ENCODE measurements around the gene KLF3. TPM values are rescaled to one million over a fixed set of nuclear protein-coding genes. Genes with fewer than 3 reads are reported as not detected.
"Not testable (repeated sequence)": the region's sequence is repeated elsewhere in the genome, so short reads cannot be mapped to it uniquely, and the experiment has no call there.

KLF3 gene
- 77.8 TPM for total RNA-seq

DNA sequence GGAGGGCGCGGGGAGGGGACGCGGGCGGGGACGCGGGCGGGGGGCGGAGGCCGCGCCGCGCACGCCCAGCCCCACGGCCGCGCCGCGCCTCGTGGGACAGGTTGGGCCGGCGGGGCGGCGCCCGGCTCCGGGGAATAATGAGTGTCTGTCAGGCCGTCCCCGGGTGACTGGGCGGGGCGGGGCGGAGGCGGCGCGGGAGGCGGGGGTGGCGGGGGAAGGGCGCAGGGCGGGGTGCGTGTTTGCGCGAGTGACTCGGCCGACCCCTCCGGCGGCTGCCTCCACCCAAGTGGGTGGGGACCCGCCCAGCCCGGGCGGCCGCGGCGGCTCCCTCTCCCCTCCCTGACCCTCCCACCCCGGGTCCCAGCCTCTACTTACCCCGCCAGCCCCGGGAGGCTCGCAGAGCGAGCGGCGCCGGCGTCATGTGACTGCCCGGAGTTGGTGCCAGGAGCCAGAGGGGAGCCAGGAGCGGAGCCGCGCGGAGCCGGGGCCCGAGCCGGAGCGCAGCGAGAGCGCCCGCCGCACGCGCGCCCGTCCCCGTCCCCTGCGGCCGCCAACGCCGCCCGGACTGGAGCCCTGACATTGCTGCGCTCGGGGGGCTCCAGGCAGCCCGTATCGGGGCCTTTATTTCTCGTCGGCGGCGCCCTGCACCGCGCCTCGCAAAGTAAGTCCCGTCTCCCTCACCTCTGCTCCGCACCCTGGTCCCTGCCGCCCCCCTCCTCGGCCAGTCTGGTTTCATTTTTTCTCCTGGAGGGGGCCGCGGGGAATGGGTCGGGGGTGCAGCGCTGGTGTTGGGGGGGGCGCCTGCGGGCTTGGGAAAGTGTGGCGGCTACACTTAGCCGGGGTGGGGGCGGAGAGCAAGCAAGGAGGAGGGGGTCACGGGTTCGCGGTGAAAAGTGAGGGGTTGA is at the start of gene KLF3:
Gene KLF3 (plus strand): TSS at position 399 of the 905 bp plus-strand sequence. CDS start 16,427 bp downstream, outside the sequence.
- peak; percentile 88 for ATAC-seq

DNA sequence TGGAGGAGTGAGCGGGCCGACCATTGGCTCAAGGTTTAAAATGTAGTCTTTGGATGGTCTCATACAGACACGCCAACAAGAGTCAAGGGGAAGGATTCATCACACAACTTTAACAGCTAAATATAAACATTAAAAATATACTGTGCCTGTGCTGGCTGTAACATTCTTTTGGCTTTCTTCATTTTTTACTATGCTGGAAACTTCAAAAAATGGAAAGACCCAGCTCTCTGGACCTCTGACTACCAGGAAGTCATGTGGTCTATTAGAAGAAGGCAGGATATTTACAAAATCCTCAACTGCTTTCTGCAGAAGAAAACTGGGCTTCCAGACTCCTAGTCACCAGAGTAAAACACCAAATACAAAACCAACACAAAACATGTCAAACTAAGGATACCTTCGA is 49.8 kb upstream of the KLF3 start:
- no peak for ATAC-seq

DNA sequence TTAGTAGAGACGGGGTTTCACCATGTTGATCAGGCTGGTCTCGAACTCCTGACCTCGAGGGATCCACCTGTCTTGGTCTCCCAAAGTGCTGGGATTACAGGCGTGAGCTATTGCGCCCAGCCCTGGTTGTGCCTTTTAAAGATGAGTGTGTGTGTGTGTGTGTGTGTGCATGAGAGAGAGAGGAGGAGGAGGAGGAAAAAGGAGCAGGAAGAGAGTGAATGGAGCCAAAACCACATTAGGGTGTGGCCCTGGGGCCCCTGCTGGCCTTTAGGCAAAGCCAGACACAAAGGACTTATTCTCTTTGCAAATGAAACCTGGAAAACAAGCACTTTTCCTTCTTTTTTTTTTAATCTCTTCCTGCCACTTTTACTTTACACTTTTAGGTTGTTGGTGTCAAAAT is 48.2 kb upstream of the KLF3 start:
- peak; percentile 62 for ATAC-seq

DNA sequence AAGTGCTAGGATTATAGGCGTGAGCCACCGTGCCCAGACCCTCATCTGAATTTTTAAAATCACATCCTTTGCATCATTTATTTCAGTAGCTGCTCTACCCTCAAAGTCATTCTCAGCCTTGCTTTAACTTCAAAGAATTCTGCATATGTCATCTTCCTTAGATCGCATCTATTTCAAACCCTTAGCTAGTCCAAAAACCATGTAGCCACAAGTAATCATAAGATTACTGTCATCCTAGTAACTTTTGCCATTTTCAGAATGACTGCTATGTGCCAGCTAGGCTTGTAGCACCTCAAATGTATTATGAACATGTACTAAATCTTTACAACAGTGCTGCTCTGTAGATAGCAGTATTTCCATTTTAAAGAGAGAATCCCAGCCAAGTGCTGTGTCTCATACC is 45.5 kb upstream of the KLF3 start:
- ATAC-seq: no peak

DNA sequence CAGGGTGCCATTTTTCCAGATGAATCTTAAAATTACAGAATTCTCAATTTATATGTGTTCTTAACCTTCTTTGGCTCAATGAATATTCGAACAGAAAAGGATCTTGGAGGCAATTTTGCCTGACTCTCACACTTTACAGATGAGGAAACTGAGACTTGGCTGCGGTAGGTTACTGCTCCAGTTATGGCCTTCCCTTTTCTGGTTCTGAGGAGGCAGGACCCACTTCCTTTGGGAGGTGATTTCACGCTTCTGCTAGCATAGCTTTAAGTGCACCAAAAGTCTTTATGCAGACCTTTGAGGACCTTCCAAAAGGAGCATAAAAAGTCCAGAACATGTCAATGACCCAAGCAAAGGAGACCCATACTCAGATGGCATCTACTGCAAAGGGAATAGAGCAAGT is 44.7 kb upstream of the KLF3 start:
- no peak for ATAC-seq

DNA sequence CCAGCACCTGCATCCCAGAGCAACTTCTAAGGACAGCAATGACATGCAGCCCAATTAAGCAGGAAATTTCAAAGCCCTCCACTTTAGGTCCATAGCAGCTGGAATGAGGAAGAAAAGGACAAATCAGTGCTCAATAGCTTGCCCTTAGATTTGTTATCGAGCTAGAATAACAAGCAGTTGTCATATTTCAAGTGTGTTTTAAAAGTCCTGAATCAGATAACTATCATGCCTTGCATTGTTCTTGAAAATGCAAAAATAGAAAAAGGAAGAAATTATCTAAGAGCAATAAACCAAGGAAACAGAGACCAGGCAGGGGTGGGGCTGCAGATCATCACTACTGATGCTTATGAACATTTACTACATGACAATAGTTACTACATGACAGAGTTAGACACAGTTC is 43.9 kb upstream of the KLF3 start:
- ATAC-seq: no peak

DNA sequence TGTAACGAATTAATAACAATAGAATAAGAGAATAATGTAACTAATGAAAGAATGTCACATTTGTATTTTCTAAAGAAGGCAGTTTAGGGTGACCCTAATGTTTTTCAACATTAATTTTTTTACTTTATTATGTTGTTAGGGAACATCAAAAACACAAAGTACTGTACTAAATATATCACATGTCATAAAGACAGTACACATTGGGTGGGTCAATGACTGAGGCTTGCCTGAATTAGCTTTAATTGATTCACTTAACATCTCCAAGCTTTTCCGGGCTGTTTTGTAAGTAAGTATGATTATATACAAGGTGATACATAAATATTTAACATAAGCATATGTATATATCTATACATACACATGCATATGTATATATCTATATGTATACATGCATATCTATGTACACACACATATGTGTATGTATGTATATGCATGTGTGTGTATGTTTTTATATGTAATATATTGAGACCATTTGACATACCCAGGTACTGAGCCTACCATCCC is 43.4 kb upstream of the KLF3 start:
- ATAC-seq: no peak

DNA sequence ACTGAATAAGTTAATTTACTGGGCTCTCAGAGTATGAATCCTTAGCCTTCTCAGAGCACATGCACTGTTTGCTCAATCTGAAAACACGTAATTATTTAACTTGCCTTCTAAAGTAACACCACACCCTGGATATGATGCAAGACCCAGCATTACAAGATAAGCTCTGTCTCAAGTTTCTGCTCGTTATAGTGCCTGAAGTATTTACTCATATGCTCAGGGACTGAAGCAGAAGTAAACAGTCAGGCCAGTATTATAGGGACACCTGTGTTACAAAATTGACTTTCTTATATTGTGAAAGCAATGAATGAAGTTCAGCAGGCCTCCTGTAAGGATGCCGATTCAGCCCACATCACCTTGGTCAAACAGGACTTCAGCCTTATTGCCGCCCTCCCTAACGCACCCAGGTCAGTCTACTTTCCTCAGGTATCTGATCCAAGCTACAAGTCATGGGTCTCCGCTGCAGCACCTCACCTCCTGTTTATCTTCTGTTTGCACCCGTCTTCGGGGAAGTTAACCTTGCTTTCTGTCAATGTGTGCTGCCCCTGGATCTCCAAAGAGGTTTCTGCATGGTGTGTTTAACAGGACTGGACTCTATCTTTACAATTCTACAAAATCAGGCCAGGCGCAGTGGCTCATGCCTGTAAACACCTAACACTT is 42.8 kb upstream of the KLF3 start:
- ATAC-seq: peak; percentile 98

DNA sequence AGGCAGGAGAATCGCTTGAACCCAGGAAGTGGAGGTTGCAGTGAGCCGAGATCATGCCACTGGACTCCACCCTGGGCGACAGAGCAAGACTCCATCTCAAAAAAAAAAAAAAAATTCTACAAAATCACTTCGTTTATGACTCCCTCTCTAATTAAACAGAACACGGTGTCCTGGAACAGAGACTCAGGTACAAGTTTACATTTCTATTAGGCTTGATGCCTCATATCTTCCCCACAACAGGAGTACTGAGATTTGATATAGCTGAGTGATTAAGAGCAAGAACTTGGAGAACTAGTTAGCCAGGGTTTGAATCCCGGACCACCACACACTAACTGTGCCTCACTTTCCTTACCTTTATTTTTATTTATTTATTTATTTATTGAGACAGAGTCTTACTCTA is 42.2 kb upstream of the KLF3 start:
- ATAC-seq: no peak

DNA sequence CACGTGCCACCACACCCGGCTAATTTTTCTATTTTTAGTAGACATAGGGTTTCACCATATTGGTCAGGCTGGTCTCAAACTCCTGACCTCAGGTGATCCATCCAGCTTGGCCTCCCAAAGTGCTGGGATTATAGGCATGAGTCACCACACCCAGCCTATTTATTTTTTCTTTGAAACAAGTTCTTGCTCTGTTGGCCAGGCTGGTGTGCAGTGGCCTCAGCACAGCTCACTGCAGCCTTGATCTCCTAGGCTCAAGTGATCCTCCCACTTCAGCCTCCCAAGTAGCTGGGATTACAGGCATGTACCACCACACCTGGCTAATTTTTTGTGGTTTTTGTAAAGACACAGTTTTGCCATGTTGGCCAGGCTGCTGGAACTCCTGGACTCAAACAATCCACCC is 41.7 kb upstream of the KLF3 start:
- not testable (repeated sequence) for ATAC-seq

DNA sequence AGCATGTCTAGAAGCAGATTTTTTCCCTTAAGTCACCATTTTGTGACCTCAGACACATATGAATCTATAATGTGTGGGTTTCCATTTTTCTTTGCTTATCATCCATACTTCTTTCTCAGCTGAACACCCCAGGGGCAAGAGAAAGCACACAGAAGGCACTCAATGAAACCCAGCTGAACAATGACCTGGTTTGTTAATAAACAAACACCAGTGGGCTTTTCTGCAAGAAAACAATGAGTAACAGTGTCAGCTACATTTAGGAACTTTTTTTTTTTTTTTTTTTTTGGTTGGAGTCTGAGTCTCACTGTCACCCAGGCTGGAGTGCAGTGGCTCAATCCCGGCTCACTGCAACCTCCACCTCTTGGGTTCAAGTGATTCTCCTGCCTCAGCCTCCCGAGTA is 40.7 kb upstream of the KLF3 start:
- ATAC-seq: no peak

DNA sequence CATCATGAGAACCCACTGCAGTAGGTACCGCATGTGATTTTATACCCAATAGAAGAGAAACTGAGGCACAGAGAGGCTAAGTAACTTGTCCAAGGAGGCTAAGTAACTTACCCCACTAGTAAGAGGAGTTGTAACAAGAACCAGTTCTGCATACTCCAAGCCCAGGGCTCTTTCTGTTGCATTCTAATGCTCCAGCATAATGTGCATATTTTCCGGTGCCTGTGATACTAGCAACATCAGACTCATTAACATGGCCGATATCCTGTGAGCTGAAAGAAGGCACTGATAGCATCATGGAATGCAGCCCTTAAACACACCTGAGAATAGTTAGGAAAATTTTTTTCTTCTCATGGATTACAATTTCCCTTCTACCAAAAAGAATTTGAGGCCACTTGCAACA is 39.7 kb upstream of the KLF3 start:
- no peak for ATAC-seq

DNA sequence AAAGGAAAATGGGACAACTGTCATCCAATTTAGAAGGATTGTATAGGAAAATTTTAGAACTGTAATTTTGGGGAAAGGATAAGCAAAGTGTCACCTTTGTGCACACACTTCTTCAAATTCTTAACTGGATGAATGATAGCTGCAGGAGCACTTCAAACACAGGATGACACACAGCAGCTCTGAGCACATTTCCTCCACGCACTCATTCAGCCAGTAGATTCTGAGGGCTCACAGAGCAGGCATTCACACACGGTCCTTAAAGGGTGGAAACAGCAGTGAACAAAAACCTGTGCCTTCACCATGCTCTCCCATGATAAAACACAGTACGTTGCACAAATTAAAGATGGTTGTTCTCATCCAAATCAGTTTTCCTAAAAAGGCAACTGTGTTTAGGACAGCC is 38.5 kb upstream of the KLF3 start:
- ATAC-seq: no peak

DNA sequence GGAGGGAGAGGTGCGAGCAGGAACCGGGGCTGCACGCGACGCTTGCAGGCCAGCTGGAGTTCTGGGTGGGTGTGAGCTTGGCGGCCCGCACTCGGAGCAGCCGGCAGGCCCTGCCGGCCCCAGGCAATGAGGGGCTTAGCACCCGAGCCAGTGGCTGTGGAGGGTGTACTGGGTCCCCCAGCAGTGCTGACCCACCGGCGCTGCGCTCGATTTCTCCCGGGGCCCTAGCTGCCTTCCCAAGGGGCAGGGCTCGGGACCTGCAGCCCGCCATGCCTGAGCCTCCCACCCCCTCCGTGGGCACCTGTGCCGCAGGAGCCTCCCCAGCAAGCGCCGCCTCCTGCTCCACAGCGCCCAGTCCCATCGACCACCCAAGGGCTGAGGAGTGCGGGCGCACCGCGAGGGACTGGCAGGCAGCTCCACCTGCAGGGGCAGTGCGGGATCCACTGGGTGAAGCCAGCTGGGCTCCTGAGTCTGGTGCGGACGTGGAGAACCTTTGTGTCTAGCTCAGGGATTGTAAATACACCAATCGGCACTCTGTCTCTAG is 37.0 kb upstream of the KLF3 start:
- not testable (repeated sequence) for ATAC-seq

DNA sequence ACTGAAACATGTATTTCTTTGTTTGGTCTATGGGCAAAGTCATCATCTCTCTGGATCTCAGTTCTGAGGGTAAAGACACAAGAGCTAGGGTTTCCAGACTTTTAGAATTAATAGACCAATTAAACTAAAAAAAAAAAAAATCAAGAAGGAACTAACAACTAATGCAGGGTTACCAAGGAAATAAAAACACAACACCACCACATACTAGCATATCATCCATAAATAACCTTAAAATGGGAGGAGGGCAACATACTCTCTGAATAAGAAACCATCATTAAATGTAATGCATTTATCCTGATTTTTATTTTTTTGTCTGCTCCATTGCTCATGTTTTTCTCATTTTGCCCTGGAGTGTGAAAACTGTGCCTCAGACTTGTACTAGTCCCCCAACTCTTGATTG is 33.5 kb upstream of the KLF3 start:
- no peak for ATAC-seq

DNA sequence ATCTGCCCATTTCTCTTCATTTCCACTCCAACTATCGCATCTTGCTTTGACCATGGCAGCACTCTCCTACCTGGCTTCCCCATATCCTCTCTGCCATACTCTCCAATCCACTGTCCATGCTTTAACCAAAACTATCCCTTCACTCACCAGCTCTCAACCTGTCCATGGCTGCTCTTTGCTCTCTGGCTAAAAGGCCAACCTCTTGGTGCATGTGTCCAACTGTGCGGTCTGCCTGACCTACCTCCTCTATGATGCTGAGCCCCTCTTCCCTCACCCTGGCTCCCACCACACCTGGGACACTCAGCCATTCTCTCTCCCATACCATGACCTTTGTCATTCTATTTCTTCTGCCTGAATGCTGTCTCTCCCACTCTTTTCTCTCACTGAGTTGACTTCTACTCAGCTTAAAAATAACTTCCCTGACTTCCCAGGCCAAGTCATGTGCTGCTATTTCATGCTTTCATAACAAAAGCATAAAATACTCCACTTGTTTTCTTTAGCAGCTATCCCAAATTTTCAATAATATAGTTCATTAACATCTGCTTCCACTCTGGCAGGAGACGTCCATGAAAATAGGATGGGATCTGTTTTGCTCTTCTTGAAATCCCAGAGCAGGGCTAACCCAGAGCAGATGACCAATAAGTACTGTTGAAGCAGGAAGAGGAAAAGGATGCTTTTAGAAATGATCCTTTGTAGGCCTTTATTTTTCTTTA is 29.8 kb upstream of the KLF3 start:
- ATAC-seq: no peak

DNA sequence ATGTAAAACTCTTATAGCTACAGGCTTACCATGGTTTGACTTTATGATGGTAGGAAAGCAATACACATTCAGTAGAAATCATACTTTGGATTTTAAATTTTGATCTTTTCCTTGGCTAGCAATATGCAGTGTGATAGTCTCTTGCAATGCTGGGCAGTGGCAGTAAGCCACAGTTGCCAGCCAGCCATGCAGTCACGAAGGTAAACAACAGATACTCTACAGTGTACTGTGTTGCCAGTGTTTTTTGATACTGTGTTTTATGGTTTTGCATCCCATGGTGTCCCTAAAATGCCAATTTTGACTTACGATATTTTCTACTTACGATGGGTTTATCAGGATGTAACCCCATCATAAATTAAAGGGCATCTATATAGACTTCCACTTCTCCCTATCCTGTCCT is 24.8 kb upstream of the KLF3 start:
- ATAC-seq: no peak

DNA sequence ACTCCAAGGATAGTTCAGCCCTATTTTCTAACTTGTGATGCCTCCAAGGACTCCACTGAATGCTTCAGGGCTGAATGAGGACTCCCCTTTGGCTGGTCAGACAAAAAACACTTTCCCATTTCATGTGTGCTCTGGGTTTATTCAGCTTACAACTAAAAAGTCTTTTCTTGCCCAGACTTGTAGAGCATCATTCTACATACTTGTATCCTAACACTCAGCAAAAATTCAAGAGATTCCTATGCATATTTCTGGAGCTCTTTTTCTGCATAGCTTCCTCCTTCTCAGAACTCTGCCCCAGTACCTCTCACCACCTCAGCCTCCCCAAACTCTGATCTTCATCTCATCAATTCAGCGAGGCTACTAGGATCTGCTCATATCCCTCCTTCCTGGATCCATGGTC is 22.2 kb upstream of the KLF3 start:
- ATAC-seq: peak; percentile 64

DNA sequence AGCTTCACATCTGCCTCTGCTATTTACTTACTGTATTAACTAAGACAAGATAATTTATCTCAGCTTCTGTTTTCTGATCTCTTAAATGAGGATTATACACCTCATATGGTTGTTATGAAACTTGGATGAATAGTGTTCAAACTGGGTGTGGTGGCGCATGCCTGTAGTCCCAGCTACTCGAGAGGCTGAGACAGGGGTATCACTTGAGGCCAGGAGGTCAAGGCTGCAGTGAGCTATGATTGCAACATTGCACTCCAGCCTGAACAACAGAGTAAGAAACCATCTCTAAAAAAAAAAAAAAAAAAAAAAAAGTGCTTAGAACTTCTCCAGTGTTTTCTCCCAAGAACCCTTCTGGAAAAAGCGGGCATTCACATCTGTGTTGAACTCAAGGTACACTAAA is 19.8 kb upstream of the KLF3 start:
- ATAC-seq: no peak

DNA sequence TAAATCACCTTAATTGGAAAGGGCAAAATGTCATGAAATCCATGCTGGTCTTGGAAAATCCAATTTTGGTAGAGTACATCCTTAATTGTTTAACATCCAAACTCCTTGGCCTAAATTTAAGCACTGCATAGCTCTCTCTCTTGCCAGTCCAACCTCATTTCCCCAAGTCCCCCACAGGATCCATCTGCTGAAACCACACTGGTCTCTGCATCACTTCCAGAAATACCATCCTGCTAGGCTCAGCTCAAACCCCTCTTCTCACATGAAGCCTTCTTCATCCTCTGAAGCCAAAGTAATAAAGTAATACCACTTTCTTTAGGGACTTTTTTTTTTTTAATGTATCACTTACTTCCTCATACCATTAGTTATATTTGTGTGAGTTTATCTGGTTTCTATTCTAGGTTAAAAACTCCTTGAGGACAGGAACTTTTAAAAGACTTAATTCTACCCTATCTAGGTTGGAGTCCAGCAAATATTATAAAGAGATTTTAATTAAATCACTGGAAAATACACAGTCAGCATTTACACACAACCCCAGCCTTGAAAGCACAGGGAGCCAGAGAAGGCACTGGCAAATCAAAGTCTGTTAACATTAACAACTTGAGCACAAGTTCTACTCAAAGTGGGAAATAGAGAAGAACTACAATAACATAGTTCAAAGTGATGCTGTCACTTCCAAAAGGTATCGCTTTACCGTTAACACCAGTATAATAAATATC is 16.7 kb upstream of the KLF3 start:
- ATAC-seq: no peak

DNA sequence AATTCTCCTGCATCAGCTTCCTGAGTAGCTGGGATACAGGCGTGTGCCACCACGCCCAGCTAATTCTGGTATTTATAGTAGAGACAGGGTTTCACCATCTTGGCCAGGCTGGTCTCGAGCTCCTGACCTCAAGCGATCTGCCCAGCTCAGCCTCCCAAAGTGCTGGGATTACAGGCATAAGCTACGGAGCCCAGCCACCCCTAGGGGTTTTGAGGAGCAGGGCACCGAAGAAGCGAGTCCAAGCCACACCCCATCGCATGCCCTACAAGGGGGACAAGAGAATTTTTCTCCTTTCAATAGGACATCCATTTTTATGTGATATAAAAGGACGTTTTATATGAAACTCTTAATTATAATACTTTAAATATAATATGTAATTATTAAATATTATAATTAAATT is 13.9 kb upstream of the KLF3 start:
- ATAC-seq: no peak

DNA sequence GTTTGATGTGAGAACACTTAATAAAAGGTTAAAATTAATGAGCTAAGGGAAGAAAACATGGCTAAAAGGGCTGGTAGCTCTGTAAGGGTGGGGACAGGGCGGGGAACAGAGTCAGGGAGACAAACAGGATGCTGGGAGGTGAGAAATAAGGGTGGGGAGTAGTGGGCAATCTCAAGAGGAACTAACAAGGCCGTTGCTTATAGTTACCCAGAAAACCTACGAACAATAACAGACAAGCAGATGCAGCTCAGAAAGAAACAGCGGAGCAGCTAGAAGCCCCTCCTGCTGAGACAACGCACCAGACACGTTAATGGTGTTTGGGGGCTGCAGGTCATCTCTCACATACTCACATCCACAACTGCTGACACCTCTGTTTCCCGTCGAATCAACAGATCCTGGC is 9.7 kb upstream of the KLF3 start:
- no peak for ATAC-seq
